ENCODE measurements around the gene RAPH1.

RAPH1 gene

DNA sequence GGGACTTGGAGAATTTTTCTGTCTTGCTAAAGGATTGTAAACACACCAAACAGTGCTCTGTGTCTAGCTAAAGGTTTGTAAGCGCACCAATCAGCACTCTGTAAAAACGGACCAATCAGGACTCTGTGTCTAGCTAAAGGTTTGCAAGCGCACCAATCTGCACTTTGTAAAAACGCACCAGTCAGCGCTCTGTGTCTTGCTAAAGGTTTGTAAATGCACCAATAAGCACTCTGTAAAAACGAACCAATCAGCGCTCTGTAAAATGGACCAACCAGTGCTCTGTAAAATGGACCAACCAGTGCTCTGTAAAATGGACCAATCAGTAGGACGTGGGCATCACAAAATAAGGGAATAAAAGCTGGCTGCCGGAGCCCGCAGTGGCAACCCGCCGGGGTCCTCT is 190.4 kb downstream of the RAPH1 start:
- DNase-seq (ENCODE audit: extremely low read depth, low read depth): no peak
- TF ChIP-seq, protein P1, sequence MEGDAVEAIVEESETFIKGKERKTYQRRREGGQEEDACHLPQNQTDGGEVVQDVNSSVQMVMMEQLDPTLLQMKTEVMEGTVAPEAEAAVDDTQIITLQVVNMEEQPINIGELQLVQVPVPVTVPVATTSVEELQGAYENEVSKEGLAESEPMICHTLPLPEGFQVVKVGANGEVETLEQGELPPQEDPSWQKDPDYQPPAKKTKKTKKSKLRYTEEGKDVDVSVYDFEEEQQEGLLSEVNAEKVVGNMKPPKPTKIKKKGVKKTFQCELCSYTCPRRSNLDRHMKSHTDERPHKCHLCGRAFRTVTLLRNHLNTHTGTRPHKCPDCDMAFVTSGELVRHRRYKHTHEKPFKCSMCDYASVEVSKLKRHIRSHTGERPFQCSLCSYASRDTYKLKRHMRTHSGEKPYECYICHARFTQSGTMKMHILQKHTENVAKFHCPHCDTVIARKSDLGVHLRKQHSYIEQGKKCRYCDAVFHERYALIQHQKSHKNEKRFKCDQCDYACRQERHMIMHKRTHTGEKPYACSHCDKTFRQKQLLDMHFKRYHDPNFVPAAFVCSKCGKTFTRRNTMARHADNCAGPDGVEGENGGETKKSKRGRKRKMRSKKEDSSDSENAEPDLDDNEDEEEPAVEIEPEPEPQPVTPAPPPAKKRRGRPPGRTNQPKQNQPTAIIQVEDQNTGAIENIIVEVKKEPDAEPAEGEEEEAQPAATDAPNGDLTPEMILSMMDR (IDR thresholded peaks at IDR 0.05; ENCODE audit: low read depth, low read length): no peak

All from AG09319 (cell line).